HEK293 (cell line): ENCODE measurements around the gene LPP.

Source experiments
- CTCF ChIA-PET: fragments of 350-600 bp; formaldehyde crosslinking; extraction: SDS; loops from one replicate; lab custom pipeline; 2021; ENCODE audit warnings: antibody characterized with exemption; lab: Yijun Ruan, JAX
- POLR2A ChIA-PET: fragments of 300-600 bp; formaldehyde crosslinking; extraction: SDS; loops from one replicate; lab custom pipeline; 2020; ENCODE audit warnings: antibody characterized with exemption, inconsistent platforms; lab: Yijun Ruan, JAX
- H3K27ac ChIP-seq: fragments of 200-500 bp; sonication (Bioruptor generic); 2 replicates; pipeline ENCODE4 v1.5.1; 2014; ENCODE audit warnings: low read depth, low read length, control low read depth, inconsistent platforms; ENCODE audit errors: extremely low read depth
- H3K36me3 ChIP-seq, 2 experiments: fragments of 200-500 bp in 1 of 2; sonication (Bioruptor generic) in 1 of 2; 1 replicate in 1 of 2; 2 replicates in 1 of 2; pipeline ENCODE4 v1.5.1; 2014 to 2017; ENCODE audit warnings: inconsistent platforms in 2 of 2, low read length in 2 of 2; ENCODE audit not compliant: control insufficient read depth in 2 of 2, insufficient read depth in 1 of 2
- H3K4me1 ChIP-seq: fragments of 200-500 bp; sonication (Bioruptor generic); 2 replicates; pipeline ENCODE4 v1.5.1; 2014; ENCODE audit warnings: mild to moderate bottlenecking, low read length, inconsistent platforms; ENCODE audit not compliant: control insufficient read depth, insufficient read depth
- H3K4me3 ChIP-seq: 2 replicates; pipeline ENCODE4 v1.5.1; 2011; ENCODE audit warnings: low read depth, mild to moderate bottlenecking, control low read depth, low read length, moderate library complexity
- H3K9me3 ChIP-seq: fragments of 200-500 bp; sonication (Bioruptor generic); 2 replicates; pipeline ENCODE4 v1.5.1; 2014; ENCODE audit warnings: low read depth, low read length, inconsistent platforms; ENCODE audit not compliant: control insufficient read depth, insufficient read depth
- HOXC10 ChIP-seq: sonication (generic); formaldehyde crosslinking; IDR thresholded peaks from 2 replicates; pipeline ENCODE4 v1.8.1; 2023; ENCODE audit warnings: mild to moderate bottlenecking, missing genetic modification reagents
- KLF9 ChIP-seq: fragments of 450-650 bp; formaldehyde crosslinking; IDR thresholded peaks from 2 replicates; pipeline ENCODE4 v1.5.1; 2016; ENCODE audit warnings: missing biosample characterization, missing genetic modification characterization, low read depth
- RBAK ChIP-seq: fragments of 450-650 bp; formaldehyde crosslinking; IDR thresholded peaks from 2 replicates; pipeline ENCODE4 v1.5.1; 2016; ENCODE audit warnings: missing biosample characterization, missing genetic modification characterization
- SCRT1 ChIP-seq: fragments of 450-650 bp; formaldehyde crosslinking; IDR thresholded peaks from 2 replicates; pipeline ENCODE4 v1.5.1; 2016; ENCODE audit warnings: missing biosample characterization, missing genetic modification characterization, borderline replicate concordance
- WT1 ChIP-seq: fragments of 450-650 bp; formaldehyde crosslinking; IDR thresholded peaks from 2 replicates; pipeline ENCODE4 v1.5.1; 2016; ENCODE audit warnings: missing biosample characterization, missing genetic modification characterization
- ZBTB1 ChIP-seq: fragments of 450-650 bp; formaldehyde crosslinking; IDR thresholded peaks from 2 replicates; pipeline ENCODE4 v1.5.1; 2016; ENCODE audit warnings: missing biosample characterization, missing genetic modification characterization
- ZFP3 ChIP-seq: fragments of 450-650 bp; formaldehyde crosslinking; IDR thresholded peaks from 2 replicates; pipeline ENCODE4 v1.5.1; 2016; ENCODE audit warnings: low read depth, missing biosample characterization, missing genetic modification characterization
- ZNF16 ChIP-seq: fragments of 450-650 bp; formaldehyde crosslinking; IDR thresholded peaks from 2 replicates; pipeline ENCODE4 v1.5.1; 2016; ENCODE audit warnings: low read depth, missing biosample characterization, missing genetic modification characterization
- ZNF248 ChIP-seq: fragments of 450-650 bp; formaldehyde crosslinking; IDR thresholded peaks from 2 replicates; pipeline ENCODE4 v1.5.1; 2017; ENCODE audit warnings: missing biosample characterization, missing genetic modification characterization
- ZNF335 ChIP-seq: fragments of 450-650 bp; formaldehyde crosslinking; conservative IDR thresholded peaks from 2 replicates; pipeline ENCODE4 v1.5.1; 2016; ENCODE audit warnings: missing biosample characterization, missing genetic modification characterization
- ZNF366 ChIP-seq: fragments of 450-650 bp; formaldehyde crosslinking; conservative IDR thresholded peaks from 2 replicates; pipeline ENCODE4 v1.5.1; 2016; ENCODE audit warnings: missing biosample characterization, missing genetic modification characterization
- ZNF549 ChIP-seq: fragments of 450-650 bp; IDR thresholded peaks from 2 replicates; pipeline ENCODE4 v1.5.1; 2018; ENCODE audit warnings: missing biosample characterization, missing genetic modification characterization, mild to moderate bottlenecking, inconsistent platforms, moderate library complexity
- ZNF558 ChIP-seq: fragments of 450-650 bp; formaldehyde crosslinking; IDR thresholded peaks from 2 replicates; pipeline ENCODE4 v1.5.1; 2016; ENCODE audit warnings: missing biosample characterization, missing genetic modification characterization
- ZNF610 ChIP-seq: fragments of 450-650 bp; formaldehyde crosslinking; IDR thresholded peaks from 2 replicates; pipeline ENCODE4 v1.5.1; 2016; ENCODE audit warnings: missing biosample characterization, missing genetic modification characterization, borderline replicate concordance
- ZNF654 ChIP-seq: fragments of 450-650 bp; formaldehyde crosslinking; IDR thresholded peaks from 2 replicates; pipeline ENCODE4 v1.5.1; 2016; ENCODE audit warnings: low read depth, missing biosample characterization, missing genetic modification characterization
- ZNF658 ChIP-seq: fragments of 450-650 bp; formaldehyde crosslinking; IDR thresholded peaks from 2 replicates; pipeline ENCODE4; 2016; ENCODE audit warnings: missing biosample characterization, missing genetic modification characterization
- ZNF76 ChIP-seq: fragments of 450-650 bp; formaldehyde crosslinking; IDR thresholded peaks from 2 replicates; pipeline ENCODE4; 2016; ENCODE audit warnings: low read depth, missing biosample characterization, missing genetic modification characterization, borderline replicate concordance
- ZNF776 ChIP-seq: fragments of 450-650 bp; formaldehyde crosslinking; IDR thresholded peaks from 2 replicates; pipeline ENCODE4 v1.5.0; 2017; ENCODE audit warnings: missing biosample characterization, missing genetic modification characterization, borderline replicate concordance
- ZSCAN18 ChIP-seq: fragments of 450-650 bp; formaldehyde crosslinking; IDR thresholded peaks from 2 replicates; pipeline ENCODE4 v1.5.1; 2016; ENCODE audit warnings: missing biosample characterization, missing genetic modification characterization
- TF ChIP-seq, protein P1 (sequence below): fragments of 450-650 bp; formaldehyde crosslinking; IDR thresholded peaks from 2 replicates; pipeline ENCODE4 v1.5.1; 2017; ENCODE audit warnings: missing biosample characterization, mild to moderate bottlenecking, missing genetic modification characterization, moderate library complexity
- TF ChIP-seq, protein P2 (sequence below): fragments of 450-650 bp; IDR thresholded peaks from 2 replicates; pipeline ENCODE4 v1.5.1; 2018; ENCODE audit warnings: missing biosample characterization, mild to moderate bottlenecking, missing genetic modification characterization
- TF ChIP-seq, protein P3 (sequence below): fragments of 450-650 bp; formaldehyde crosslinking; IDR thresholded peaks from 2 replicates; pipeline ENCODE4 v1.5.1; 2016; ENCODE audit warnings: missing biosample characterization, missing genetic modification characterization
- TF ChIP-seq, protein P4 (sequence below): fragments of 450-650 bp; formaldehyde crosslinking; IDR thresholded peaks from 2 replicates; pipeline ENCODE4 v1.5.1; 2016; ENCODE audit warnings: missing biosample characterization, missing genetic modification characterization
- TF ChIP-seq, protein P5 (sequence below): fragments of 450-650 bp; formaldehyde crosslinking; IDR thresholded peaks from 2 replicates; pipeline ENCODE4 v1.5.1; 2016; ENCODE audit warnings: missing biosample characterization, missing genetic modification characterization, low read depth

Gene LPP

GRCh38 chr3:188674595-188674994 lies 520.6 kb downstream of the LPP start:
- ChIA-PET CTCF (no interaction called here), POLR2A (no interaction called here)
- Histone ChIP-seq H3K9me3 (no peaks in the 10 kb centered on the region), H3K4me1 (no peaks in the 10 kb centered on the region), H3K4me3 (no peak overlapping the region), H3K27ac (no peak overlapping the region), H3K36me3 (no peaks in the 10 kb centered on the region)
- TF ChIP-seq ZNF16 (tag by site-specific recombination) (no peak), ZNF76 (tag by site-specific recombination) (no peak), RBAK (tag by site-specific recombination) (no peak), ZNF549 (no peak)
- TF ChIP-seq, protein P1, sequence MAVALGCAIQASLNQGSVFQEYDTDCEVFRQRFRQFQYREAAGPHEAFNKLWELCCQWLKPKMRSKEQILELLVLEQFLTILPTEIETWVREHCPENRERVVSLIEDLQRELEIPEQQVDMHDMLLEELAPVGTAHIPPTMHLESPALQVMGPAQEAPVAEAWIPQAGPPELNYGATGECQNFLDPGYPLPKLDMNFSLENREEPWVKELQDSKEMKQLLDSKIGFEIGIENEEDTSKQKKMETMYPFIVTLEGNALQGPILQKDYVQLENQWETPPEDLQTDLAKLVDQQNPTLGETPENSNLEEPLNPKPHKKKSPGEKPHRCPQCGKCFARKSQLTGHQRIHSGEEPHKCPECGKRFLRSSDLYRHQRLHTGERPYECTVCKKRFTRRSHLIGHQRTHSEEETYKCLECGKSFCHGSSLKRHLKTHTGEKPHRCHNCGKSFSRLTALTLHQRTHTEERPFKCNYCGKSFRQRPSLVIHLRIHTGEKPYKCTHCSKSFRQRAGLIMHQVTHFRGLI: no peak
- TF ChIP-seq, protein P2, sequence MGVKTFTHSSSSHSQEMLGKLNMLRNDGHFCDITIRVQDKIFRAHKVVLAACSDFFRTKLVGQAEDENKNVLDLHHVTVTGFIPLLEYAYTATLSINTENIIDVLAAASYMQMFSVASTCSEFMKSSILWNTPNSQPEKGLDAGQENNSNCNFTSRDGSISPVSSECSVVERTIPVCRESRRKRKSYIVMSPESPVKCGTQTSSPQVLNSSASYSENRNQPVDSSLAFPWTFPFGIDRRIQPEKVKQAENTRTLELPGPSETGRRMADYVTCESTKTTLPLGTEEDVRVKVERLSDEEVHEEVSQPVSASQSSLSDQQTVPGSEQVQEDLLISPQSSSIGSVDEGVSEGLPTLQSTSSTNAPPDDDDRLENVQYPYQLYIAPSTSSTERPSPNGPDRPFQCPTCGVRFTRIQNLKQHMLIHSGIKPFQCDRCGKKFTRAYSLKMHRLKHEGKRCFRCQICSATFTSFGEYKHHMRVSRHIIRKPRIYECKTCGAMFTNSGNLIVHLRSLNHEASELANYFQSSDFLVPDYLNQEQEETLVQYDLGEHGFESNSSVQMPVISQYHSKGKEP (tag by site-specific recombination): no peak
- TF ChIP-seq, protein P3, sequence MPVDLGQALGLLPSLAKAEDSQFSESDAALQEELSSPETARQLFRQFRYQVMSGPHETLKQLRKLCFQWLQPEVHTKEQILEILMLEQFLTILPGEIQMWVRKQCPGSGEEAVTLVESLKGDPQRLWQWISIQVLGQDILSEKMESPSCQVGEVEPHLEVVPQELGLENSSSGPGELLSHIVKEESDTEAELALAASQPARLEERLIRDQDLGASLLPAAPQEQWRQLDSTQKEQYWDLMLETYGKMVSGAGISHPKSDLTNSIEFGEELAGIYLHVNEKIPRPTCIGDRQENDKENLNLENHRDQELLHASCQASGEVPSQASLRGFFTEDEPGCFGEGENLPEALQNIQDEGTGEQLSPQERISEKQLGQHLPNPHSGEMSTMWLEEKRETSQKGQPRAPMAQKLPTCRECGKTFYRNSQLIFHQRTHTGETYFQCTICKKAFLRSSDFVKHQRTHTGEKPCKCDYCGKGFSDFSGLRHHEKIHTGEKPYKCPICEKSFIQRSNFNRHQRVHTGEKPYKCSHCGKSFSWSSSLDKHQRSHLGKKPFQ (tag by site-specific recombination): no peak

DNA sequence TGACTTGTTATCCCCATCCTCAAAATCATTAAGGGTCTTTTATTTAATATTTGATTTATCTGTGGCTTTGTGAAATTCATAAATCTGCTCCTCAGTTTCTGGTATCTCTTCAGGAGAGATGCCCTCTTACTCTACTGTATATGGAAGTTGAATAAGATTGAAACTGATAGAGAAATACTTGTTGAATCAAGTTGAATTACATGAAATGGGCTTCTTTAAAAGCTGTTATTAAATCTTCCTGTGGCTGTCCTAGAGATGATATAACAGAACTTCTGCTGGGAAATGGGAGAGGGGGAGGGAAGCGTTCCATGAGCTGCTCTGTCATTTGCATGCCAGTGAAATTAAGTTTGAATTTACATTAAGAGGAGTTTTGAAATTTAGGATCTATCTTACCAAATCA lies 523.4 kb downstream of the LPP start:
- no peaks in the 10 kb centered on the region for H3K9me3 ChIP-seq
- POLR2A ChIA-PET: no interaction called here
- no peaks in the 10 kb centered on the region for H3K4me1 ChIP-seq
- H3K27ac ChIP-seq: no peak overlapping the region
- no peak overlapping the region for H3K4me3 ChIP-seq
- no peaks in the 10 kb centered on the region for H3K36me3 ChIP-seq
- CTCF ChIA-PET: interaction anchor here (0.6 kb wide), 1 partner anchor 79 kb away, joined by 3 read pairs; no protein-coding TSS in a partner anchor
- TF ChIP-seq, protein P4, sequence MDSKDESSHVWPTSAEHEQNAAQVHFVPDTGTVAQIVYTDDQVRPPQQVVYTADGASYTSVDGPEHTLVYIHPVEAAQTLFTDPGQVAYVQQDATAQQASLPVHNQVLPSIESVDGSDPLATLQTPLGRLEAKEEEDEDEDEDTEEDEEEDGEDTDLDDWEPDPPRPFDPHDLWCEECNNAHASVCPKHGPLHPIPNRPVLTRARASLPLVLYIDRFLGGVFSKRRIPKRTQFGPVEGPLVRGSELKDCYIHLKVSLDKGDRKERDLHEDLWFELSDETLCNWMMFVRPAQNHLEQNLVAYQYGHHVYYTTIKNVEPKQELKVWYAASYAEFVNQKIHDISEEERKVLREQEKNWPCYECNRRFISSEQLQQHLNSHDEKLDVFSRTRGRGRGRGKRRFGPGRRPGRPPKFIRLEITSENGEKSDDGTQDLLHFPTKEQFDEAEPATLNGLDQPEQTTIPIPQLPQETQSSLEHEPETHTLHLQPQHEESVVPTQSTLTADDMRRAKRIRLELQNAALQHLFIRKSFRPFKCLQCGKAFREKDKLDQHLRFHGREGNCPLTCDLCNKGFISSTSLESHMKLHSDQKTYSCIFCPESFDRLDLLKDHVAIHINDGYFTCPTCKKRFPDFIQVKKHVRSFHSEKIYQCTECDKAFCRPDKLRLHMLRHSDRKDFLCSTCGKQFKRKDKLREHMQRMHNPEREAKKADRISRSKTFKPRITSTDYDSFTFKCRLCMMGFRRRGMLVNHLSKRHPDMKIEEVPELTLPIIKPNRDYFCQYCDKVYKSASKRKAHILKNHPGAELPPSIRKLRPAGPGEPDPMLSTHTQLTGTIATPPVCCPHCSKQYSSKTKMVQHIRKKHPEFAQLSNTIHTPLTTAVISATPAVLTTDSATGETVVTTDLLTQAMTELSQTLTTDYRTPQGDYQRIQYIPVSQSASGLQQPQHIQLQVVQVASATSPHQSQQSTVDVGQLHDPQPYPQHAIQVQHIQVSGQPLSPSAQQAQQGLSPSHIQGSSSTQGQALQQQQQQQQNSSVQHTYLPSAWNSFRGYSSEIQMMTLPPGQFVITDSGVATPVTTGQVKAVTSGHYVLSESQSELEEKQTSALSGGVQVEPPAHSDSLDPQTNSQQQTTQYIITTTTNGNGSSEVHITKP: no peak
- TF ChIP-seq, protein P5, sequence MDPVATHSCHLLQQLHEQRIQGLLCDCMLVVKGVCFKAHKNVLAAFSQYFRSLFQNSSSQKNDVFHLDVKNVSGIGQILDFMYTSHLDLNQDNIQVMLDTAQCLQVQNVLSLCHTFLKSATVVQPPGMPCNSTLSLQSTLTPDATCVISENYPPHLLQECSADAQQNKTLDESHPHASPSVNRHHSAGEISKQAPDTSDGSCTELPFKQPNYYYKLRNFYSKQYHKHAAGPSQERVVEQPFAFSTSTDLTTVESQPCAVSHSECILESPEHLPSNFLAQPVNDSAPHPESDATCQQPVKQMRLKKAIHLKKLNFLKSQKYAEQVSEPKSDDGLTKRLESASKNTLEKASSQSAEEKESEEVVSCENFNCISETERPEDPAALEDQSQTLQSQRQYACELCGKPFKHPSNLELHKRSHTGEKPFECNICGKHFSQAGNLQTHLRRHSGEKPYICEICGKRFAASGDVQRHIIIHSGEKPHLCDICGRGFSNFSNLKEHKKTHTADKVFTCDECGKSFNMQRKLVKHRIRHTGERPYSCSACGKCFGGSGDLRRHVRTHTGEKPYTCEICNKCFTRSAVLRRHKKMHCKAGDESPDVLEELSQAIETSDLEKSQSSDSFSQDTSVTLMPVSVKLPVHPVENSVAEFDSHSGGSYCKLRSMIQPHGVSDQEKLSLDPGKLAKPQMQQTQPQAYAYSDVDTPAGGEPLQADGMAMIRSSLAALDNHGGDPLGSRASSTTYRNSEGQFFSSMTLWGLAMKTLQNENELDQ (tag by site-specific recombination): no peak
- no peak for TF ChIP-seq ZSCAN18 (tag by site-specific recombination)
- TF ChIP-seq KLF9 (tag by site-specific recombination): no peak
- TF ChIP-seq ZNF654 (tag by site-specific recombination): no peak
- TF ChIP-seq ZNF610 (tag by site-specific recombination): no peak
- TF ChIP-seq ZNF558 (tag by site-specific recombination): no peak
- no peak for TF ChIP-seq WT1 (tag by site-specific recombination)
- no peak for TF ChIP-seq HOXC10 (CRISPR knock-in tag)
- no peak for TF ChIP-seq ZFP3 (tag by site-specific recombination)
- no peak for TF ChIP-seq ZNF658 (tag by site-specific recombination)
- TF ChIP-seq ZBTB1: no peak
- TF ChIP-seq ZNF248 (tag by site-specific recombination): no peak
- no peak for TF ChIP-seq ZNF366 (tag by site-specific recombination)
- TF ChIP-seq ZNF776 (tag by site-specific recombination): no peak
- TF ChIP-seq ZNF335 (tag by site-specific recombination): no peak
- TF ChIP-seq SCRT1 (tag by site-specific recombination): no peak
